Heart left ventricle (tissue), 13 donors: ENCODE data around the gene EN1.

Experiments used
- POLR2A ChIP-seq, 2 donors: fragments of 450-650 bp; IDR thresholded peaks; one replicate each; pipeline ENCODE4 v1.6.1; 2017; ENCODE audit warnings: antibody characterized with exemption in 2 of 2, mild to moderate bottlenecking in 2 of 2, moderate library complexity in 2 of 2
- TF ChIP-seq, protein P1 (sequence below), 12 donors: fragments of 200-600 bp; sonication (generic) in 4 of 12; IDR thresholded peaks; one replicate each; pipeline versions ENCODE4 v1.5.0 to v1.8.0; 2018 to 2022; ENCODE audit warnings: antibody characterized with exemption in 12 of 12, mild to moderate bottlenecking in 5 of 12
- donor health status: ischemic (EF 13 %, LVEDD 7.1; RV severe dilation, severe dysfunction).
- donor health status: DM: no; HTN: yes; CAD: no.
- donor health status: DM: no; HTN: no; CAD: no.
- donor health status: ischemic (EF 25% LVEDD 6.9; RV normal size, moderate dysfunction).
- donor health status: ischemic (EF 25% LVEDD 5.7; RV mildly dilated, moderate dysfunction).
- donor health status: ischemic (EF 35%, LVEDD 5.7; RV mildly dilated, moderate dysfunction).
- donor health status: nonischemic (EF 11% LVEDD 7.7; RV severe dilation, severe dysfunction).
- donor health status: DM: yes; HTN: yes; CAD: no.
- donor health status: PGD.
- donor health status: ischemic (EF 29% LVEDD 5.4; RV normal size, mild dysfunction).
- donor health status: nonischemic (EF 23%, LVEDD 6.1; RV moderate dilation, normal function).

DNA sequence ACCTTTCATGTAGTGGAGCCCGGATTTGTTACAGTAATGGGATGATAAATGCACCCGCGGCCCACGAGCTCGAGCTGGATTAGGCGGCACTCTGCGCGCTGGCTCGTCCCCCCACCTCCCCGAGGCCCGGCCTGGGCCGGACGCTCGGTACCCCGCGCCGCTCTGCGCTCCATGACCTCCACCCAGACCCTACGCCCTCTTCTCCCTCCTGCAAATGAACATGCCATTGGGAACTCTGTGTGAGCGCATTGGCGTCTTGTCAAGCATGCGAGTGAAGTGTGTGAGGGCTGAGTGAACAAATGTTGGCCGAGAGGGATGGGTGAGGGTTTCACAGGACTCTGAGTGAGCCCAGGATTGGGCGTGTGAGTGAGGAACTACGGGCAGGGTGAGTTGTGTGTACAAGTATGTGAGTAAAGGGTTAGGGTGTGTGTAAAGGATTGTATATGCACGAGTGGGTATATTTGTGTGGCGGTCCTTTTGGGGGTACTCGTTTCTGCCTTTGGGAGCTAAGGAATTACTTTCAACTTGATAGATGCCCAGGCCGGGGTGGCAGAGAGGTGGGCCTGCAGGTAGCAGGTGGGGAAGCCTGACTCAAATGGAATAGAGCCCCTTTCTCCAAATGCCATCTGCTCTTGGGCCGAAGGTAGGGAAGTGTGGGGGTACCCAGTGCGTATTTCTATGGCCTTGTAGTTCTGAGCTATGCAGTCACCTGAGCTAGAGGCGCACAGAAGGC lies 2.9 kb upstream of the EN1 start:
- TF ChIP-seq, protein P1, sequence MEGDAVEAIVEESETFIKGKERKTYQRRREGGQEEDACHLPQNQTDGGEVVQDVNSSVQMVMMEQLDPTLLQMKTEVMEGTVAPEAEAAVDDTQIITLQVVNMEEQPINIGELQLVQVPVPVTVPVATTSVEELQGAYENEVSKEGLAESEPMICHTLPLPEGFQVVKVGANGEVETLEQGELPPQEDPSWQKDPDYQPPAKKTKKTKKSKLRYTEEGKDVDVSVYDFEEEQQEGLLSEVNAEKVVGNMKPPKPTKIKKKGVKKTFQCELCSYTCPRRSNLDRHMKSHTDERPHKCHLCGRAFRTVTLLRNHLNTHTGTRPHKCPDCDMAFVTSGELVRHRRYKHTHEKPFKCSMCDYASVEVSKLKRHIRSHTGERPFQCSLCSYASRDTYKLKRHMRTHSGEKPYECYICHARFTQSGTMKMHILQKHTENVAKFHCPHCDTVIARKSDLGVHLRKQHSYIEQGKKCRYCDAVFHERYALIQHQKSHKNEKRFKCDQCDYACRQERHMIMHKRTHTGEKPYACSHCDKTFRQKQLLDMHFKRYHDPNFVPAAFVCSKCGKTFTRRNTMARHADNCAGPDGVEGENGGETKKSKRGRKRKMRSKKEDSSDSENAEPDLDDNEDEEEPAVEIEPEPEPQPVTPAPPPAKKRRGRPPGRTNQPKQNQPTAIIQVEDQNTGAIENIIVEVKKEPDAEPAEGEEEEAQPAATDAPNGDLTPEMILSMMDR (IDR thresholded peaks at IDR 0.05), result no peak
- no peak for TF ChIP-seq POLR2A (IDR thresholded peaks at IDR 0.05)
